DND-41 (cell line): Measurements from ENCODE around the gene VSNL1.

Experiments
- EZH2 ChIP-seq: IDR thresholded peaks from 3 replicates; pipeline ENCODE4 v1.6.1; 2012; ENCODE audit warnings: borderline replicate concordance, low read depth, mild to moderate bottlenecking, moderate library complexity, low read length, inconsistent platforms; ENCODE audit not compliant: severe bottlenecking
- TF ChIP-seq, protein P1 (sequence below): IDR thresholded peaks from 2 replicates; pipeline ENCODE4 v1.5.1; 2012; ENCODE audit warnings: borderline replicate concordance, low read length, moderate library complexity, mild to moderate bottlenecking; ENCODE audit not compliant: poor library complexity, severe bottlenecking; ENCODE audit errors: extremely low read depth

DNA sequence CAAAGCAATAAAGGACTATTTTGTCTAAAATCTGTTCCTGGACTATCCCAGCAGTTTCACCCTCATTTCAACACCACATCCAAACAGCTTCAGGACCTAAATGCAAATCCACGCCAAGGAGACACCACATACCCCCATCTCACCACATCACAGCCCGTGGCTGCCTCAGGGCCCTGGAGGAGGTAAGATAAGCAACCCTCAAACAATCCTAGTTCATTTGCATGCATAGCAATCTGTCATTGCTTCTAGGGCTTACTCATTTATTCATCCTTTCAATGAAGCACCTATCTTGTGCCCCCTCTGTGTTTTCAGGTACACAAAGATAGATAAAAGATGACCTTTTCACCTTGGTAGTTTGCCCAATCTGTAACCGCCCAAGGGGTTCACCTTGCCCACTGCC lies 86.5 kb downstream of the VSNL1 start:
- TF ChIP-seq, protein P1, sequence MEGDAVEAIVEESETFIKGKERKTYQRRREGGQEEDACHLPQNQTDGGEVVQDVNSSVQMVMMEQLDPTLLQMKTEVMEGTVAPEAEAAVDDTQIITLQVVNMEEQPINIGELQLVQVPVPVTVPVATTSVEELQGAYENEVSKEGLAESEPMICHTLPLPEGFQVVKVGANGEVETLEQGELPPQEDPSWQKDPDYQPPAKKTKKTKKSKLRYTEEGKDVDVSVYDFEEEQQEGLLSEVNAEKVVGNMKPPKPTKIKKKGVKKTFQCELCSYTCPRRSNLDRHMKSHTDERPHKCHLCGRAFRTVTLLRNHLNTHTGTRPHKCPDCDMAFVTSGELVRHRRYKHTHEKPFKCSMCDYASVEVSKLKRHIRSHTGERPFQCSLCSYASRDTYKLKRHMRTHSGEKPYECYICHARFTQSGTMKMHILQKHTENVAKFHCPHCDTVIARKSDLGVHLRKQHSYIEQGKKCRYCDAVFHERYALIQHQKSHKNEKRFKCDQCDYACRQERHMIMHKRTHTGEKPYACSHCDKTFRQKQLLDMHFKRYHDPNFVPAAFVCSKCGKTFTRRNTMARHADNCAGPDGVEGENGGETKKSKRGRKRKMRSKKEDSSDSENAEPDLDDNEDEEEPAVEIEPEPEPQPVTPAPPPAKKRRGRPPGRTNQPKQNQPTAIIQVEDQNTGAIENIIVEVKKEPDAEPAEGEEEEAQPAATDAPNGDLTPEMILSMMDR = no peak
- no peak for TF ChIP-seq EZH2
